GM21423 (cell line): Measurements from ENCODE around the gene NFIC.
"Not testable (repeated sequence)": the region's sequence is repeated elsewhere in the genome, so short reads cannot be mapped to it uniquely, and the experiment has no call there.

ENCODE experiments used
- ATAC-seq: cut with Tn5 transposase; IDR thresholded peaks from one replicate; pipeline ENCODE4 v1.9.1; 2021; ENCODE audit warnings: mild to moderate bottlenecking, moderate library complexity; ENCODE audit not compliant: unreplicated experiment

NFIC gene

GRCh38 chr19:3336680-3337523 is 29.5 kb upstream of the NFIC start:
- no peak for ATAC-seq

GRCh38 chr19:3338541-3339181 is 27.7 kb upstream of the NFIC start:
- ATAC-seq, result no peak

- ATAC-seq, result no peak
These were observed 26.0 kb upstream of the NFIC start for GRCh38 chr19:3340340-3340739.

GRCh38 chr19:3342246-3342645 is 24.1 kb upstream of the NFIC start:
- no peak for ATAC-seq

- not testable (repeated sequence) for ATAC-seq
These were observed 23.4 kb upstream of the NFIC start for GRCh38 chr19:3342962-3343361.

GRCh38 chr19:3343619-3344502 is 22.5 kb upstream of the NFIC start:
- ATAC-seq, result no peak

GRCh38 chr19:3344608-3345598 is 21.5 kb upstream of the NFIC start:
- no peak for ATAC-seq

- ATAC-seq, result no peak
These were observed 20.4 kb upstream of the NFIC start for GRCh38 chr19:3345850-3346460.

- no peak for ATAC-seq
These were observed 19.6 kb upstream of the NFIC start for GRCh38 chr19:3346677-3347353.

GRCh38 chr19:3348042-3348441 is 18.3 kb upstream of the NFIC start:
- ATAC-seq, result no peak

GRCh38 chr19:3348469-3348868 is 17.9 kb upstream of the NFIC start:
- not testable (repeated sequence) for ATAC-seq

- no peak for ATAC-seq
These were observed 16.2 kb upstream of the NFIC start for GRCh38 chr19:3350014-3350663.

- ATAC-seq, result no peak
These were observed 14.5 kb upstream of the NFIC start for GRCh38 chr19:3351702-3352447.

- ATAC-seq, result no peak
These were observed 12.9 kb upstream of the NFIC start for GRCh38 chr19:3353493-3353892.

GRCh38 chr19:3356805-3357204 is 9.6 kb upstream of the NFIC start:
- ATAC-seq, result no peak

GRCh38 chr19:3357271-3357991 is 9.0 kb upstream of the NFIC start:
- no peak for ATAC-seq

- no peak for ATAC-seq
These were observed 8.2 kb upstream of the NFIC start for GRCh38 chr19:3357992-3358688.
